Midbrain (tissue), 1 donor: ENCODE measurements around the gene TSFM.

Experiments used
- DNase-seq: peaks from one replicate; lab custom pipeline; 2025; lab: John Stamatoyannopoulos, UW

Gene TSFM

DNA sequence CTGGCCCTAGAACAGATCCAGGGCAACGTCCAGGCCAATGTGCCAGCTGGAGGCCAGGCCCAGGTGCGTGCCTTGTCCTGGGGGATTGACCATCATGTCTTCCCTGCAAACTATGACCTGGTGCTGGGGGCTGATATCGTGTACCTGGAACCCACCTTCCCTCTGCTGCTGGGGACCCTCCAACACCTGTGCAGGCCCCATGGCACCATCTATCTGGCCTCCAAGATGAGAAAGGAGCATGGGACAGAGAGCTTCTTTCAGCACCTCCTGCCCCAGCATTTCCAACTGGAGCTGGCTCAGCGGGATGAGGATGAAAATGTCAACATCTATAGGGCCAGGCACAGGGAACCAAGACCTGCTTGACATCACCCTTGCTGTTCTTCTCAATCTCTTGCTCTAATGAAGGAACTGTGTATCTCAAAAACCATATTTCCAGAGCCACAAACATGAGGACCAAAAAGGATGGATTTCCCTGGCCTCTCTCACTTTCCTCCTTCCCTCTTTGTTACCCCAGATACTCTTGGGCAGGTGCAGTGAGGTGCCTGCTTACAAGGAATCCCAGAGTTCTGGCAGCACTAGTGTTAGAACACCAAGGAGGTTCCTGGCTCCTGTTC, 2.2 kb upstream of the TSFM start:
- no peak for DNase-seq

DNA sequence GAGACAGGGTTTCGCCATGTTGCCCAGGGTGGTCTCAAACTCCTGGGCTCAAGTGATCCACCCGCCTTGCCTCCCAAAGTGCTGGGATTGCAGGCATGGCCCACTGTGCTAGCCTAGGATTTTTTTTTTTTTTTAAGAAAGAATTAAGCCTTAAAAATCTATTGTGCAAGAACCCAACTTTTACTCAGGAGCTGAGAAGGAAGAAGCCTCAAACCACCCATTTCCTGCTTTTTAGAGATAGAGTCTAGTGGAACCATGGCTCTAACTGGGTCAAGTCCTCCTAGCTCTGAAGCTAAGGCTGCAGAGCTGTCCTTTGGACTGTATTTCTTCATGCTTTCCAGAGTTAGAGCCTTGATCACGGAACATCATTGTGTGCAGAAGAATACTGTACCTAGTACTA, 1.3 kb upstream of the TSFM start:
- no peak for DNase-seq

DNA sequence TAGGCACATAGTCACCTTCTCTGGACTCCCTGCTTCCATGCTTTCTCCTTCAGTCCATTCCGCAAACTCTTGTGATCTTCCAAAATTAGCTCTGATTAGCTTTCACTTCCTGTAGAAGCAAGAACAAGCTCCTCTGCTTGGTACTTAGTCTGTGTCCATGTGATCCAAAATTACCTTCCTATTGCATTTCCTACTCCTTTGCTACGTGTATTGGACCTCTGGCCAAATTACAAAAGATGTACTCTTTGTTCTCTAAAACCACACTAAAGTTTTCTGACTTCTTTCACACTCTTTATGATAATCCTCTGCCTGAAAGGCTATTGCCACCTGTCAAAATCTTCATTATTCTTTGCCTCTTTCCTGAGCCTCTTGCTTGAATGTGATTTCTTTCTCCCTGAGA, 786 bp upstream of the TSFM start:
- DNase-seq: no peak

DNA sequence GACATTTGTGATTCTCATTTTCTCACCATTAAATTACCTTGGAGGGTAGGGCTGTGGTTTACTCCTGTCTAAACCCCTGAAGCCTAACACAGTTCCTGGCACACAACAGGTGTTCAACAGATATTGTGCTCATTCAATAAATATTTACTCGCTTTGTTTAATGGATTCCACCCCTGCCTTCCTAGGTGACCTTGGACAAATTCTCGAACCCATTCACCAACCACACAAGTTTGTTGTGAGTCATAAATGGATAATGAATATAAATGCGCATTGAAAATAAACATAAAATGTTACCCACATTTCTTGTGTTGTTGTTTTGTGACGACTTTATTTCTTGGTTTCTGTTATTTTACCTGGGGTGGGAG, 362 bp upstream of the TSFM start:
- DNase-seq: no peak

- DNase-seq: no peak
Measured at GRCh38 chr12:57783466-57783801, 847 bp downstream of the TSFM start.

GRCh38 chr12:57783861-57784260, 1.3 kb downstream of the TSFM start:
- DNase-seq: no peak

DNA sequence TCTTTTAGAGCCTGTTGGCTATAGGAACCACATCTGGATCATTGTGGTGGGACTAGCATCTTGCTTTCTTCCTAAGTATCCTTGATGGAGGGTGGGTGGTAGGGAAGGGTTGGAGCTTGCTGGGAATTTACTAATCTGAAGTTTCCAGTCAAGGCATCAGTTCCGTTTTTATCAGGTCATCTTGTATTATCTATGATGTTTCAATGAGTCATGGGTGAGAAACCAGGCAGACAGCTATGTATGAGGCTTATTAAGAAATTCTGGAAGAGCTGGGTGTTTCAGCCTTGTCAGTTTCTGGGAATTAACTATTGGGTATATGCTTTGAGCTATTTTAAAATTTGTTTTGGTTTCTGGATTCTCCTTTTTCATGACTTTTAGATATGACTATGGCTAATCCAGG, 11.3 kb downstream of the TSFM start:
- no peak for DNase-seq

DNA sequence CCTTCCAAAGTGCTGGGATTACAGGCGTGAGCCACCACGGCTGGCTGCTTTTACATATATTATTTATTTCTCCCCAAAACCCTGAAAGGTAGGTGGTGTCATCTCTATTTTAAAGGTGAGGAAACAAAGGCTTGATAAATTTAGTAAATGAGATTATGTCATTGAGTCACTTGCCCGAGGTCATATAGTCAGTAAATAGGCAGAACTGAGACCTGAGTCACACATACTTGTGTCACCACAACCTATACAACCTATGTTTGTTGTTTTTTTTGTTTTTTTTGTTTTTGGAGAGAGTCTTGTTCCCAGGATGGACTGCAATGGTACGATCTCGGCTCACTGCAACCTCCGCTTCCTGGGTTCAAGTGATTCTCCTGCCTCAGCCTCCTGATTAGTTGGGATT, 12.8 kb downstream of the TSFM start:
- no peak for DNase-seq

GRCh38 chr12:57796996-57797395, 14.4 kb downstream of the TSFM start:
- DNase-seq: no peak

- no peak for DNase-seq
Measured at GRCh38 chr12:57797933-57798332, 15.3 kb downstream of the TSFM start.

- no peak for DNase-seq
Measured at GRCh38 chr12:57800965-57801364, 18.4 kb downstream of the TSFM start.

- DNase-seq: no peak
Measured at GRCh38 chr12:57802607-57803006, 20.0 kb downstream of the TSFM start.

- DNase-seq: peak; percentile 16
Measured at GRCh38 chr12:57803319-57803893, 20.8 kb downstream of the TSFM start.

DNA sequence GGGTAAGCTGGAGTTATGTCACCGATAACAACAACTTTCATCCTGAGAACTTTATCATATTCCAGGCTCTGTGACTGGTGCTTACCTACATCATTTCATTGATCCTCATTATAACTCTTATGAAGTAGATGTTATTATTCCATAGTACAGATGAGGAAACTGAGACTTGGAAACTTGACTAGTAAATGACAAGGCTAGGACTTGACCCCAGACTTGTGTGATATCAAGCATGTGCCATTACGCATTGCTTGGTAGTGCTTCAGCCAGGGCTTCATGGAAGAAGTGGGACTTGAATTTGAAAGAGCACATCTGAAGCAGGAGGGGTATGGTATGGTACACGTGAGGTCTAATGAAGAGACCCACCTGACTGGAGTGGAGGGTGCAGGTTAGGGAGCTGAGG, 24.1 kb downstream of the TSFM start:
- no peak for DNase-seq

GRCh38 chr12:57807285-57807684, 24.7 kb downstream of the TSFM start:
- DNase-seq: no peak

- DNase-seq: no peak
Measured at GRCh38 chr12:57808351-57808750, 25.8 kb downstream of the TSFM start.

DNA sequence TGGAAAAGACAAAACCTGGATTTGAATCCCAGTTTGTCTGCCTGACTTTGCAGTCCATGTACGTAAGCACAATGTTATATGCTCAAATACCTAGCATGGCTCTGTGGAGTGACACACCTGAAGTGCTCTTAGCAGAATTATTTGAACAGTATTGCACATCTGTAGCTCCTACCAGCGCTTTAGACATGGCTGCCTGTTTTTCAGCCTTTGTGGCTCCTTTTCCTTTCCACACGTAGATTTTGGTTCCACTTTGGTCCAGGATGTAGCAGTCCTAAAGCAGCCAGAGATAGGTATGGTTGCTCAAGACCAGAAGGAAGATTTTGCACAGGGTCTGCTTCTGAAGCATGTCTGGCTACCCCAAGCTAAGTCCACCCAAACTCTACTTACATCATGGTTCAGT, 26.8 kb downstream of the TSFM start:
- DNase-seq: no peak

- no peak for DNase-seq
Measured at GRCh38 chr12:57810450-57810849, 27.9 kb downstream of the TSFM start.

DNA sequence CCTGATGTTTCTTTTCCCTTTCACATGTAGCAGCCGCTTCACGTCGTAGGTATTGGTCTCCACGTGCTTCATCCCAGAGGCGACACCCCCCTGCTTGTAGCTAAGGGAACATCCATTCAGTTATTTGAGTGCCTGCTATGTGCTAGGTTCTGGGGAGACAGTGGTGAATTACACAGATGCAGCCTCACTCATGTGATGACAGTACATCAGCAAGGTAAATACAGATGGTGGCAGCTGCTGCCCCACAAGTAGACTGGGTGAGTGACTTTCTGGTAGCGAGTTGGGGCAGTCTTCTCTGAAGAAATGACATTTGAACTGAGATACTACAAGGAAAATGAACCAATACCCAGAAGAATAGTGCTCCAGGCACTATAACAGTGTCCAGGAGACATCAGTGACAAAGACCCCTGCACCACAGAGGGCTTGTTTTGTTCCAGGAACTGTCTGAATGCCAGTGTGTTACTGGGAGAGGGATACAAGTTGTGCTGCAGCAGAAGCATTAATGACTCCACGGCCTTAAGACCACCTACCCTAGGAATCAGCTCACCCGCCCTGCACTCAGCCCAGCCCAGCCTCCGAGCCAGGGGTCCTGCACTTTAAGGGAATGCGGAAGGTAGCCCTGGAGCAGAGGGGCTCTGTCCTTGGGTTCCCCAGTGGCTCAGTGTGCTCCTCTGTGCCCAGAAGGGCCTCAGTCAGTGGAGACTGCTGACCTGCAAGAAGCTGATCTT, 28.6 kb downstream of the TSFM start:
- no peak for DNase-seq

GRCh38 chr12:57813111-57813970, 30.8 kb downstream of the TSFM start:
- no peak for DNase-seq

DNA sequence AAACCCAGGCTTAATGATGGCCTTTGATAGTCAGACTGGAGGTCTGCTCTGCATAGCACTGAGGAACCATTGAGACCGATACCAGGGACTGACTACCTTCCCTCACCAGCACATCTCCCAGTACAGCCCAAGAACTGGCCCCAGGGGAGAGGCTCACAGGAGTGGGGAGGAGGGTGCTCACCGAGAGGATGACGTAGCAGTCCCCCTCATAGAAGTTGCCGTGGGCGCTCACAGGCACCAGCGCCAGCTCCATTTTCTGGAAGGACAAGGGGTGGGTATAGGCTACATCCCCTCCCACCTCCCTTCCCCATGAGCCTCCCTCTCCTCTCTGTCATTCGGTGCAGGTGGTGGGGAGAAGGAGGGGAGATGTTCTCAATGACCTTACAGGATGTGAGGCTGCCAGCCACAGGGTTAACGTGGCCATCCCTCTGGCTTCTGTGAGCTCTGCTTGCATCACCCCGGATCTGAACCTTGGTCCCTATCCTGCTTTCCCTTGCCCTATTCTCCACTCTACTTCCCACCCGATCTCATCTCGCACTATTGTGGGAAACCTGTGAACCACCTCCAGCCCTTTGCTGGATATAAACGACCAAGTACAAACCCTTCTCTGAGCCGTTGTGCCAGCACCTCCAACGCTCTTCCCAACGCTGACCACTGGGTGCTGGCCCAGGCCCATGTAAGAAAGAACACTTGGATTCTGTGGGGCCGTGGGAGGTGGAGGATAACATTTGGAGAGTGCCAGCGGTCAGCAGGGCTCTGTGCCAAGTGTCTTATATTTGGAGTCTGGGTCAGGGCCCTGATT, 31.6 kb downstream of the TSFM start:
- no peak for DNase-seq
